Progenitor cell of endocrine pancreas (in vitro differentiated cells): ENCODE measurements around the gene HDAC7. TPM values are rescaled to one million over a fixed set of nuclear protein-coding genes. Genes with fewer than 3 reads are reported as not detected.

Source experiments
- DNase-seq: peaks from one replicate; pipeline ENCODE4 v3.0.0; 2021; ENCODE audit warnings: low spot score; ENCODE audit not compliant: unreplicated experiment
- H3K27ac Mint-ChIP-seq: 2 replicates; pipeline ENCODE4 v1.8.0; 2021; ENCODE audit warnings: mild to moderate bottlenecking, moderate library complexity, mixed read lengths
- H3K27me3 Mint-ChIP-seq: 2 replicates; pipeline ENCODE4 v1.8.0; 2021; ENCODE audit warnings: mixed read lengths
- H3K36me3 Mint-ChIP-seq: 2 replicates; pipeline ENCODE4 v1.8.0; 2022; ENCODE audit warnings: mixed read lengths; ENCODE audit not compliant: insufficient read depth
- H3K4me1 Mint-ChIP-seq: 2 replicates; pipeline ENCODE4 v1.8.0; 2021; ENCODE audit warnings: low read depth, mixed read lengths
- H3K4me3 Mint-ChIP-seq: 2 replicates; pipeline ENCODE4 v1.8.0; 2021; ENCODE audit warnings: low read depth, mild to moderate bottlenecking, moderate library complexity, mixed read lengths
- H3K9me3 Mint-ChIP-seq: 2 replicates; pipeline ENCODE4 v1.8.0; 2021; ENCODE audit warnings: low read depth, mixed read lengths
- CTCF ChIP-seq: fragments of 200-600 bp; sonication (generic); IDR thresholded peaks from one replicate; pipeline ENCODE4 v1.5.0; 2021; ENCODE audit warnings: antibody characterized with exemption, mild to moderate bottlenecking; ENCODE audit not compliant: unreplicated experiment
- total RNA-seq: library from RNA; stranded (reverse); gene quantifications from 2 replicates; pipeline ENCODE4 v1.2.1, GENCODE V29; 2021

The HDAC7 gene
- total RNA-seq, 1 donor from 2014 or later = 80.0 TPM

DNA sequence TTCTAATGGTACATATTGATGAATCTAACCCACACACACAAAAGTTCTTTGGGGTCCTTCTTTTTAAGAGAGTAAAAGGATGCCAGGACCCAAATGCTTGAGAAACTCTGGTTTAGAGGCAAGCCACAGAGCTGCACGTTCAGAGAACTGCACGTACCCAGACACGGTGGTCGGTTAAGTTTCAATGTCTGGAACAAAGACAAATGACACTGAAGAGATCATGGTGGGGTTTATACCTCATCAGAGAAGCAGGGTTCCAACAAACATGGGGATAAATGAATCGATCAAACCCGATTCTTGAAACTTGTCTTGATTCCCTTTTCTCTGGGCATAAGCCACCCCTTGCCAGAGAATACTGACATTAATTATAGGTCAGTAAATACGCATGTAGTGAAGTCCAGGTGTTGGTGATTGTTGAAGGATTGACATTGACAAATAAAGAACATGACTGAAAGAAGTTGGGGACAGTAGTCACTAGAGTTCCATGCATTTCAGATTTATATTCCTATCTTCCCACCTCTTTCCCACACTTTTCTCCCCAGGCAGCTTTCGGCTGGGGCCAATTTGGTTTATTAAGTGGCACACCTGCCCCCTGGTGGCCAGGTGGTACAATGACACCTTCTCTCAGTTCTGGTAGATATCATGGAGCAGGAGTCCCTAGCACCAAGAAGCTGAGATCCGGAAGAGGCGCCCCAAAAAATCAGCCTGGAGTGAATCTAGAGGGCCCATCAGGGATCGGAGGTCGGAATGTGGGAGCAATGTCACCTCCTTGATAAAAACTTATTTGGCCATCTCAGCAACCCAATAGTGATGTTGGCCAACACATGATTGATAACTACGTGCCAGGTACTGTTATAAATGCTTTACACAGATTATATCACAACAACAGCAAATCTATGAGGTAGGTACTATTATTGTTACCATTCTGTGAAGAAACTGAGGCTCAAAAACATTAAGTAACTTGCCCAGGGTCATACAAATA, 17.8 kb upstream of the HDAC7 start:
- no peaks in the 10 kb centered on the region for H3K36me3 Mint-ChIP-seq
- no peaks in the 10 kb centered on the region for H3K27me3 Mint-ChIP-seq
- H3K27ac Mint-ChIP-seq = no peak overlapping the region
- no peak overlapping the region for H3K4me3 Mint-ChIP-seq
- DNase-seq = peak; percentile 60
- peaks cover 22% of the 10 kb centered on the region for H3K4me1 Mint-ChIP-seq
- no peaks in the 10 kb centered on the region for H3K9me3 Mint-ChIP-seq
- peak; percentile 87 for TF ChIP-seq CTCF

DNA sequence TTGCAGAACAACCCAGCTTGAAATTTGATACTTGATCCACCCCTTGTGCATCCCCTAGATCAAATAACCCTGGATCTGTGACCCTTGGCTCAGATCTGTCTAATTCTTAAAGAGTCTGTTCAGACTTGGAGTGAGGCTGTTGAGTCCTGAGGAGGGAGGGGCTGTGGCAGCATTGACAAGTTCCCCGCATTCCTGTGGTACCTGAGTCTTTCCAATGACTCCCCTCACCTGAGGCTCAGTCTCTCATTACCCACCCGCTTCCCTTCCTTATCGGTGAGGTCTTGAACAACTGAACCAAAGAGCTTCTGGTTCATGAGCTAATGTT, 16.1 kb upstream of the HDAC7 start:
- peaks cover 17% of the 10 kb centered on the region for H3K4me1 Mint-ChIP-seq
- H3K27me3 Mint-ChIP-seq = no peaks in the 10 kb centered on the region
- no peak for DNase-seq
- H3K36me3 Mint-ChIP-seq = no peaks in the 10 kb centered on the region
- no peak for TF ChIP-seq CTCF
- H3K27ac Mint-ChIP-seq = no peak overlapping the region
- H3K4me3 Mint-ChIP-seq = no peak overlapping the region
- no peaks in the 10 kb centered on the region for H3K9me3 Mint-ChIP-seq

DNA sequence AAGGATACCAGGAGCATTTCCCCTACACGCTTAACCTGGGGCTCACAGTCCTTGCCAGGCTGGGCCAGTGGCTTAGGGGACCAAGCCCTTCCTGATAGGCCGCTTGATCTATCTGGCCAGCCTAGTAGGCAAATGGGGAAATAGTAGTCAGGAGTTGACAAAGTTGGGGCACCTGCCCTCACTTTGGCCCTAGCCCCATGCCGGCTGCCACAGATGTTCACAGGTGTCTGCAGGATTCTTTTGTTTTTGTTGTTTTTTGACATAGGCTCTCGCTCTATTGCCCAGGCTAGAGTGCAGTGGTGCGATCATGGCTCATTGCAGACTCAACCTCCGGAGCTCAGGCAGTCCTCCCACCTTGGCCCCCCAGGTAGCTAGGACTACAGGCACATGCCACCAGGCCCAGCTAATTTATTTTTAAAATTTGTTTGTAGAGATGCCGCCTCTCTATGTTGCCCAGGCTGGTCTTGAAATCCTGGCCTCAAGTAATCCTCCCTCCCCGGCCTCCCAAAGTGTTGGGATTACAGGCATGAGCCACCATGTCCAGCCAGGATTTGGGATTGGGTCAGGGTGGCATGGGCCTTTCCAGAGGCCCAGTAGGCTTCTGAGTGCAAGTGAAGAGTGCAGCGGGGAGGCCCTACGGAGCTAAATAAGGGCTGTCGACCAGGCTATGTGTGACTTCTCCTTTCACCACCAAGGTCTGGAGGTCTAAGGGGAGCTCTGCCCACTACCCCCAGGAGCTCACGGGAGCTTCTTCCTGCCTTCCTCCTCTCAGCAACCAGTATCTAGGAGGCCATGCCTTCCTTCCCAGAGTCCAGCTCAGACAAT, 15.5 kb upstream of the HDAC7 start:
- no peak for DNase-seq
- Mint-ChIP-seq H3K4me1 (peaks cover 17% of the 10 kb centered on the region), H3K36me3 (no peaks in the 10 kb centered on the region), H3K27me3 (peaks cover 4% of the 10 kb centered on the region), H3K27ac (no peak overlapping the region), H3K4me3 (no peak overlapping the region), H3K9me3 (no peaks in the 10 kb centered on the region)
- no peak for TF ChIP-seq CTCF

GRCh38 chr12:47834199-47834903, 14.6 kb upstream of the HDAC7 start:
- Mint-ChIP-seq H3K27ac (no peak overlapping the region), H3K27me3 (peaks cover 4% of the 10 kb centered on the region), H3K4me3 (no peak overlapping the region), H3K9me3 (no peaks in the 10 kb centered on the region), H3K36me3 (no peaks in the 10 kb centered on the region), H3K4me1 (peaks cover 14% of the 10 kb centered on the region)
- TF ChIP-seq CTCF = no peak
- DNase-seq = no peak

DNA sequence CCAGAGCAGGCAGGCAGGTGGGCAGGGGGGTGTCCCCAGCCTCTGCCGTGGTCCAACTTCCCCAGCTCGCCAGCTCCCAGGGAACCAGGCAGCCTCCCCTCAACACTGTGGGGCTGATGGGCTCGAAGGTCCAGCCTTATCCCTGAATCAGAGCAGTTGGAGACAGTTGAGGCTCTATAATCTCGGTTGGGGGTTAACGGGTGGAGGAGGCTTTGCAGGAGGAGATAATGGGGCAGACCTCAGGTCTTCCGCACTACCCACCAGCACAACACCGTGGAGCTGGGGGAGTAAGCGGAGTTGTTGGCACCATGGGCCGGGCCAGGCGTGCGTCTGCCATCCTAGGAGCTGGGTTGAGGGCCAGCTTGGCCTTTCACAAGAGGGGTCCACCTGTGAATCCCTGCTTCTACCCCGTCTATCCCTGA, 13.9 kb upstream of the HDAC7 start:
- Mint-ChIP-seq H3K27ac (no peak overlapping the region), H3K36me3 (no peaks in the 10 kb centered on the region), H3K27me3 (peaks cover 4% of the 10 kb centered on the region), H3K4me3 (no peak overlapping the region), H3K4me1 (peaks cover 11% of the 10 kb centered on the region), H3K9me3 (no peaks in the 10 kb centered on the region)
- TF ChIP-seq CTCF = no peak
- DNase-seq = no peak
